HG02884 (cell line): Measurements from ENCODE around the gene LILRB2.
"Not testable (repeated sequence)": the region's sequence is repeated elsewhere in the genome, so short reads cannot be mapped to it uniquely, and the experiment has no call there.

Source experiments
- ATAC-seq: cut with Tn5 transposase; IDR thresholded peaks from one replicate; pipeline ENCODE4 v1.9.1; 2021; ENCODE audit warnings: mild to moderate bottlenecking, moderate library complexity; ENCODE audit not compliant: unreplicated experiment

Gene LILRB2

DNA sequence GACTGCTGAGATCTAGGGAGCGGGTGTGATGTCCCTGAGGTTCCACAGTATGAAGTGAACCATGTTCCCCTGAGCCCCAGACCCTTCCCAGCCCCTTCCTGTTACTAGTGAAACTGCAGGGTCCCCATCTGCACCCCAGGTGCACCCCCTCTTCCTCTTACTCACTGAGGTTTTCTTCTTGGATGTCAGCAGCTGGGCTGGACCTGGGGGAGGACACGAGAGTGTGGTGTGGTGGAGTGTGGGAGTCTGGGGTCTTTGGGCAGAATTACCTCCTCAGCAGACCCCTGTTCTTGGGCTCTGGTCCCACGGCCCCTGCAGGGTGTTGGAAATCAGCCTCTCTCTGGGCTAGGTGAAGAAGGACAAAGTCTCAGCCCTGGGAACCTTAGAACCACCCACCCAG lies 35.0 kb downstream of the LILRB2 start:
- no peak for ATAC-seq

- not testable (repeated sequence) for ATAC-seq
These were observed 37.1 kb downstream of the LILRB2 start for GRCh38 chr19:54243809-54244208.

DNA sequence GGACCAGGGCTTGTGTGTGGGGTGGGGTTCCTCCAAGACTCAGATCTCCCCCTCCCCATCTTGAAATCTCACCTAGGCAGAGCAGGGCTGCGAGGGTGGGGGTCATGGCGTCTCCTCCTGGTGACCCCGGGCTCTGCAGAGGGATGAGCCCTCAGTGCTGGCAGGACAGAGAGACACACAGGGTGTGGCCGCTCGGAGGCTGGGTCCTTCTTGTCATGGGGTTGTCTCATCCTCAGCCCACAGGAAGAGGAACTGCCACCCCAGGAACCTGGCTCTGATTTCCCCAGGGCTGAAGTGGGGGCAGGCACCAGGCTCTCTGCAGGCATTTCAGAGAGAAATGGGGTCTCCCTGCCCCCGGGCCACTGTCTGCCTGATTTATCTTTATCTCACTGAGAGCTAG lies 38.3 kb downstream of the LILRB2 start, which contains the start of gene LILRA6:
Gene LILRA6, minus strand, starts transcription at position 145 of the 400 bp plus-strand sequence.
- ATAC-seq: not testable (repeated sequence)

GRCh38 chr19:54242234-54242633 lies 38.7 kb downstream of the LILRB2 start:
- ATAC-seq: not testable (repeated sequence)

DNA sequence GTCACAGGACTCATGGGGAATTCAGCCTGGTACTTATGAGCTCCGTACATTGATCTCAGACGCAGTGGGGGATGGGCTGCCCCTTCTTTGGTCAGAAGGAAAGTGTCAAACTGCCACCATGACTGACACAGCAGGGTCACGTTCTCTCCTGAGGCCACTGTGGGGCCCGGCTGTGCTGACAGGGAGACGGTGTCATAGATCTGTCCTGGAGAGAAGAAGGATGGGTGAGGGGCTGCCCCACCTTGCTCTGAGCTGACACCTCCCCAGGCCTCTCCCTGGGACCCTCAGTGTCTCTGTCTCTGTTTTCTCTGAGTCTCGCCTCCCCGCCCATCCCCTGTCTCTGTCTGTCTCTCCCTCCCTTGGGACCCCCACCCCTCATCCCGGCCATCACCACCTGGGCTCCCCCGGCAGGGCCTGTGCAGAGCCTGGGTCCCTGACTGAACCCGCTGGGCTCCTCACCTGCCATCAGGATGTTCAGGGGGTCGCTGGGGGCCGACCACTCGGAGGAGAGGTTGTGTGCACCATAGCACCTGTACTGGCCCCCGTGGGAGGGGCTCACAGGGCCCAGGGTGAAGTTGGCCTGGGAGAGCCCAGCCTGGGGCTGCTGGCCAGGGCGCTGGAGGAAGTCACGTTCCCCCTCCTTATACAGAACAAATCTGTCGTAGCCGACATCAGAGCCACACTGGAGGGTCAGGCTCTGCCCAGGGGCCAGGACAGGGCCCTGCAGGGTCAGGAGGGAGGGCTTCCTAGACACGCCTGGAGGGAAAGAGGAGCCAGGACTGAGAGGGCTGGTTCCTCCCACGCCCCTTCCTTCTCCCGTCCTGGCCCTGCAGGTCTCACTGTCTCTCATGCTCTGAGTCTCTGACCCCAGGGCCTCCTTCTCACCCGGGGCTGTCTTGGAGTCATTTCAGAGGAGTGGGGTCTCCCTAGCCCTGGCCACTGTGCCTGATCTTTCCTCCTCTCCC lies 40.3 kb downstream of the LILRB2 start:
- not testable (repeated sequence) for ATAC-seq

DNA sequence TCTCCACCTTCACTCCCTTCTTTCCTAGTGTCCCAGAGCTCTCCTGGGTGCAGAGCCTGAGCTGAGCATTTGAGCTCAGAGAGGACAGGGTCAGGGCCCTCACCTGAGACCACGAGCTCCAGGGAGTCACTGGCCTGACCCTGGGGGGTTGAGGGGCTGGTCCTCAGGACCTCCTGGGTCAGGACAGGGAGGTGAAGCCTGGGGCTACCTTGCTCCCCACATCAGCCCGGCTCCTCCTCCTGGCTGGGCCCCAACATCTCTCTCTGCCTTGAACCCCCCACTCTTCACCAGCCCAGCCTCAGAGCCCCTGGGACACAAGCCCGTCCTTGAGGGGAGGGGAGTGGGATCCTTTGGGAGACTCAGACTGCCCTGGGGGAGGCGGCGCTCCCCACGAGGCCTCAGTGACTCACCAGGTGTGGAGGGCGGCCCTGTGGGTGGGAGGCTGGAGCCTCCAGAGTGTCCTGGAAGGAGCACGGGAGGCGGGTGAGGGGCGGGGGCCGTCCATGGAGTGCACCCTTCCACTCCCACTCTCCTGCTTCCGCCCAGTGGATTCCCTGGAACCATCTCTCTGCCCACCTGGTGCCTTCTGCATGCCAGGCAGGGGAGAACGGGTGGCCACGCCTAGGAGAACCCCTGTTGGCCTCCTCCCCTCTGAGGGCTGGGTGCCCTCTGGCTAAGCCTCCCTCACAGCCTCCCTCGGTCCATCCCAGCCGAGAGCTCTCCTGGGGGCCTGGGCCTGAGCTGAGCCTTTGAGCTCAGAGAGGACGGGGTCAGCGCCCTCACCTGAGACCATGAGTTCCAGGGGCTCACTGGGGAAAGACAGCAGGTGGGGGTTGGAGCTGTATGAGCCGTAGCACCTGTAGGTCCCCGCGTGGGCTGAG lies 41.2 kb downstream of the LILRB2 start:
- not testable (repeated sequence) for ATAC-seq

DNA sequence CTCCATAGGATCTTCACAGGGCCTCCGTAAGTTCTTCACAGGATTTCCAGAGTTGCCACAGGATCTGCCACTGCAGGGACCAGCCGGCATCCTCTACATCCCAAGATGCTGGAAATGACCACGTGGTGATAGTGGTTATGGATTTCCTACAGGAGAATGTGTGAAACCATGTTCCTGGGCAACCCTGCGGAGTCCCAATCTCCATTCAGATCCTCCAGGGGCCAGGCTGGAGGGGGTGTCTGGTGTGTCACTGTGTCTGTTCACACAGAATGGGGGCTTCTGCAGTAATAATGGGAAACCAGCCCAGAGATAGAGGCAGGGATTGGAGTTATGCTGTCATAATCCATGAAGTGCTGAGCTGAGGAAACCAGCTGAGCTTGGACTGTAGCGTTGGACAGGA lies 47.0 kb downstream of the LILRB2 start:
- no peak for ATAC-seq

- no peak for ATAC-seq
These were observed 49.6 kb downstream of the LILRB2 start for GRCh38 chr19:54231077-54231931.

DNA sequence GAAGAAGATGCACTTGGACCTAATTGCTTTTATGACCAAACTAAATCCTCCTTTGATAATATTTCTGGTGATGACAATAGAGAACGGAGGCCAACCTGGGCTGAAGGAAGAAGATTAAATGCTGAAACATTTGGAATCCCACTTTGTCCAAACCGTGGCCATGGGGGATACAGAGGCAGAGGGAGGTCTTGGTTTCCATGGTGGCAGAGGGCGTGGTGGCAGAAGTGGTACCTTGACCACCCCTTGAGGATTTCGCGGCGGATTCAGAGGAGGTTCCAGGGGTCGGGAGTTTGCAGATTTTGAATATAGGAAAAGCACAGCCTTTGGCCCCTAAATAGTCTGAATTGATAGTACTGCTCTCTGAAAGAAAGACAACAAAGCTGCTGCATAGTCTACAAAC lies 50.9 kb downstream of the LILRB2 start:
- ATAC-seq: no peak

DNA sequence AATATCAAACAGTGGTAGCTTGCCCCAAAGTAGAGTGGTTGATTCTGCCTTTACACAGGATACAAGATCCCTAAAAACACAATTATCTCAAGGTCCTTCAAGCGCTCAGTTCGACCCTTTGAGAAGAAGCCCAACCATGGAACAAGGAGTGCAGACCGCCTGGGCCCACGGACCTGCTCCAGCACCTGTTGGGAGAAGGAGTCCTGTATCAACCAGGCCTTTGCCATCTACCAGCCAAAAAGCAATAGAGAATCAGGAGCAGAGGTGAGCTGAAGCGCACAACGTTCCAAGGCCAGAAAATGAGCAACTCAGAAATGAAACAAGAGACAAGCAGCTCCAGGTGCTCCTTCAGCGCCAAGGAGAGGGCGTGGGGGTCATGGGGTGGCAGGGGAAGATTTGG lies 51.8 kb downstream of the LILRB2 start:
- no peak for ATAC-seq

DNA sequence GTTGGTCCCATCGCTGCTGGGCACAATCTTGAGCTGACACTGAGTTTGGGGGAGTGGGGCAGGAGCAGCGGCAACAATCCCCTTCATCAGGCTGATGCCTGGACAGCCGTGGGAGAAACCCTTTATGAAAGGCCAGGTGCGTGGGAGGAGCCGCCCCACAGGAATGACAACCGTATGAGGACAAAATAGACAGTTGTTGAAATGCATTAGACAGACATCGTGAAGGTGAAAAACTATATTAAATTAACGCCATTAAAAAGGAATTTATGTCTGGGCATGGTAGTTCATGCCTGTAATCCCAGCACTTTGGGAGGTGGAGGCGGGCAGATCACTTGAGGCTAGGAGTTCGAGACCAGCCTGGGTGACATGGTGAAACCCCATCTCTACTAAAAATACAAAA lies 56.3 kb downstream of the LILRB2 start:
- not testable (repeated sequence) for ATAC-seq

DNA sequence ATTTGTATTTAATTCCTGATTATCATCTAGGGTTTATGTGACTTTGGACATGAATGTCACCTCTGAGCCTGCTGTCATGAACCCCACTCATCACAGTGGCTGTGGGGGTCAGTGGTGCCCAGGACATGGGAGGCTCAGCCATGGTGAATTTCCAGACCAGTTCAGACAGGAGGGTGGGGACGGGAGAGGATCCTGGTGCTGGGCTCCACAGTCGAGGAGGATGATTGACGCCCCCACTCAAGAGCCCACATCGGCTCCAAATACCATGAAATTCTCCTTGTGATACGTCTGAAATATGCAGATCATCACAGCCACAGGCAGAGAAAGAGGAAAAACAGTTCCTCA lies 57.0 kb downstream of the LILRB2 start:
- ATAC-seq: not testable (repeated sequence)
